ENCODE data around the gene AMZ1.

AMZ1 gene

DNA sequence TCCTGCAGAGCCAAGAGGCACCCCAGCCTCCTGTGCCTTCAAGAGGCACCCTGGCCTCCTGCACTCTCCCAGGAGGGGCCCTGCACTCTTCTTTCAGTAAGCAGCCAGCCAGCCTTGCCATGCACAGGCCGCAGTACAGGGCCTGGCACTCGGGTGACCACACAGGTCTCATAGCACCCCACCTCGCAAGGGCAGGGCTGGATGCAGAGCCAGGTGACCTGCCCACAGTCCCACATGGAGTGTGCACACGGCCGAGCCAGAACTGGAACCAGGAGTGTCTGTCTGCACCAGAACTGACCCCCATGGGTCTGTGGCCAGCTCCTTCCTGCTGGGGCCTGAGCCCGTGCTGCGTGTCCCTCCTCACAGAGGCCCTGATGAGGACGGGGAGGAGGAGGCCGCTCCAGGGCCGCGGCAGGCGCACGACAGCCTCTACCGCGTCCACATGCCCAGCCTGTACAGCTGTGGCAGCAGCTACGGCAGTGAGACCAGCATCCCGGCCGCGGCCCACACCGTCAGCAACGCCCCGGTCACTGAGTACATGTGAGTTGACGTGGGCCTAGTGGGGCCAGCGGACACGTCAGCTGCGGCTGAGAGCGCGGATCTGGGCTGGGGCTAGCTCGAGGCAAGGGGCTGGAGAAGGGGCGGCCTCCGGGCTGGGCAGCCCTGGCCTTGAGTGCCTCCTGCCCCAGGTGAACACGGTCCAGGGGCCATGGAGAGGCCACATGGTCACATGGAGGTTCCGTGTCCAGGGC is 29.9 kb upstream of the AMZ1 start:
- DNase-seq (ENCODE audit: low read depth, low spot score) = no peak
- CTCF ChIA-PET = interaction anchor here (1.0 to 1.3 kb wide), 3 partner anchors 10 to 180 kb away, joined by 3 to 4 read pairs (median 4); no protein-coding TSS in a partner anchor
- TF ChIP-seq, protein P1, sequence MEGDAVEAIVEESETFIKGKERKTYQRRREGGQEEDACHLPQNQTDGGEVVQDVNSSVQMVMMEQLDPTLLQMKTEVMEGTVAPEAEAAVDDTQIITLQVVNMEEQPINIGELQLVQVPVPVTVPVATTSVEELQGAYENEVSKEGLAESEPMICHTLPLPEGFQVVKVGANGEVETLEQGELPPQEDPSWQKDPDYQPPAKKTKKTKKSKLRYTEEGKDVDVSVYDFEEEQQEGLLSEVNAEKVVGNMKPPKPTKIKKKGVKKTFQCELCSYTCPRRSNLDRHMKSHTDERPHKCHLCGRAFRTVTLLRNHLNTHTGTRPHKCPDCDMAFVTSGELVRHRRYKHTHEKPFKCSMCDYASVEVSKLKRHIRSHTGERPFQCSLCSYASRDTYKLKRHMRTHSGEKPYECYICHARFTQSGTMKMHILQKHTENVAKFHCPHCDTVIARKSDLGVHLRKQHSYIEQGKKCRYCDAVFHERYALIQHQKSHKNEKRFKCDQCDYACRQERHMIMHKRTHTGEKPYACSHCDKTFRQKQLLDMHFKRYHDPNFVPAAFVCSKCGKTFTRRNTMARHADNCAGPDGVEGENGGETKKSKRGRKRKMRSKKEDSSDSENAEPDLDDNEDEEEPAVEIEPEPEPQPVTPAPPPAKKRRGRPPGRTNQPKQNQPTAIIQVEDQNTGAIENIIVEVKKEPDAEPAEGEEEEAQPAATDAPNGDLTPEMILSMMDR (IDR thresholded peaks at IDR 0.05; ENCODE audit: insufficient read depth, low read length, missing control alignments) = no peak
- POLR2A ChIA-PET = no interaction called here
- H3K4me3 ChIP-seq (ENCODE audit: low read depth, low read length) = no peak overlapping the region

DNA sequence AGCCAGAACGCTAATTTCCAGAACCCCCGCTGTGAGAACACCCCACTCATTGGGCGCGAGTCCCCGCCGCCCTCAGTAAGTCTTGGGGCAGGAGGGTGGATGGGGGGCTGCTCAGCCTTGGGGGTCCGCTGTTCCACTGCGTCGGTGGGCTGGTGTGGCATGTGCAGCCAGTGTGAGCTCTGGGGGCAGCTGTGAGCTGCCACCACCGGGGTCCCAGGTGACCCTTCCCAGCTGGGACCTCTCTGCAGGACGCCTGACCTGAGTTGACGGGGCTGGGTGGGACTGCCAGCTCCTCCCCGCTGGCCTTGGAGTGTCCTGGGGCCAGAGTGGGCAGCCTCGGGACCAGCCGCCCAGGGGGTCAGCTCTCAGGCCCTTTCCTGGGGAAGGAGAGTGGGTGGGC is 29.1 kb upstream of the AMZ1 start:
- TF ChIP-seq, protein P1 (IDR thresholded peaks at IDR 0.05; ENCODE audit: insufficient read depth, low read length, missing control alignments) = no peak
- H3K4me3 ChIP-seq (ENCODE audit: low read depth, low read length) = no peak overlapping the region
- ChIA-PET CTCF (interaction anchor here (0.6 to 2.6 kb wide), 5 partner anchors 10 to 208 kb away, joined by 3 to 13 read pairs (median 3); no protein-coding TSS in a partner anchor), POLR2A (no interaction called here)
- no peak for DNase-seq (ENCODE audit: low read depth, low spot score)

DNA sequence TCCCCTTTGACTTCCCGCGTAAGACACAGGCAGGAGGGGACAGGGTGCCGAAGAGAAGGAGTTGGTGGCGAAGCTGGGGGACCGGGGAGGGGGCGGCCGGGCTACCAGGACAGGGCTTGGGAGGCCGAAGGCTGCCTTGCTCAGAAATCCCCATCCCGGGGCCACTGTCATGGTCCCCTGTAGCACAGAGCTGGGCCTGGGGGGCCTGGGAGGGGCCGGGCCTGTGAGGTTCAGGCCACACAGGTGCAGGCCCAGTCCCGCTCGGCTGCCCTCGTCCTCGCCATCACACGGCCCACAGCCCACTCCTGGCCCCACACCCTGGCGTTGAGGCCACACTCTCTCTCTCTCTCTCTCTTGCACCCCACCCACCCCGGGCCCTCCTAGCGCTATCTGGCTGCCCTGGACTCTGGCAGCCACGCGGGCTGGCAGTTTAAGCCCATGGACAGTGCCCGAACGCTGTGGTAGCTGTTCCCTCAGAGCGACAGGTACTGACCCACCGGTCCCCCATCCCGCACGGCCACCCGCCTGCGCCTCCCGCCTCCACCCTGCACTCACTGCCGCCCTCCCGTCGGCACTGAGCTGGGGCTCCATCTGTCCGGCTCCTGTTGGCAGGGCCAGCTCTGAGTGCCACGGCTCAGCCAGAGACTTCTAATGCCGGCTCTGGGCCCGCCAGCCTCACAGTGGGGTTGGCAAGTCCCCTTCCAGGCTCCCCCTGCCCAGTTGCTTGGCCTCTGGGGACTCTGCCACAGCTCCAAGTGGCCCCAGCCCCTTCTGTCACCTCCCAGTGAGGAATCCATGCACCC is 28.2 kb upstream of the AMZ1 start:
- DNase-seq (ENCODE audit: low read depth, low spot score) = no peak
- CTCF ChIA-PET = interaction anchor here (0.6 to 2.6 kb wide), 5 partner anchors 7 to 209 kb away, joined by 3 to 13 read pairs (median 4); no protein-coding TSS in a partner anchor
- TF ChIP-seq, protein P1 (IDR thresholded peaks at IDR 0.05; ENCODE audit: insufficient read depth, low read length, missing control alignments) = no peak
- POLR2A ChIA-PET = interaction anchor here (0.6 kb wide), 1 partner anchor 19 kb away, joined by 3 read pairs; no protein-coding TSS in a partner anchor
- no peak overlapping the region for H3K4me3 ChIP-seq (ENCODE audit: low read depth, low read length)

DNA sequence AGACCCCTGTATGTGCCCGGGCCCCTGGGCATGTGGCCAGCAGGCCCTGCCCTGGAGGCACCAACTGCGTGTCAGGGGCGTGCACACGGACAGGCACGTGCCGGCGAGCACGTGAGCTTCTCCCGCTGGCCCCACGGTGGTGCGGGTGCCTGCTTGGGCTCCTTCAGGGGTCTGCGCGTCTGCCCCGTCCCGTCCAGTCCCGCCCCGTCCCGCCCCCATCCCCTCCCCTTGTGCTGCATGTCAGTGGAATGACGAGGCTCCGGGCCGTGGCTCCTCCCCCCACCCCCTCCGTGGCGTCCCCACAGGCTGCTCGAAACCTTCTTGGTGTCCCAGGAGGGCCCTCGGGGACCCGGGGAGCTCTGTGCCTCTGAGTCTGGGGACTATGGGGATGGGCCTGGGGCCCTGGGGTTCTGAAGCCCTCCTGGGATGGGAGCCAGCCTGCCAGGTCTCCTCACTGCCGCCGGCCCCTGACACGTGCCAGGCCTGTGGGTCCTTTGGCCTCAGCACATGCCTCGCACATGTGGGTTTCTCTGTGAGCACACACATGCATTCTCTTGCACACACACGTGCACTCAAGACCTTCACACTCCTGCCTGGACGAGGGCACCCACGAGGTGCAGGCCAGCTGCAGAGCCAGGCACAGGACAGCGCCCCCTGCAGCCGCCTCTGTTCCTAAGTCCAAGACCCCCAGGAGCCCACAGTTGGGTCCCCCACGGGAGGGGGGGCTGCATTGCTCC is 27.5 kb upstream of the AMZ1 start:
- CTCF ChIA-PET = interaction anchor here (0.7 to 2.6 kb wide), 3 partner anchors 9 to 58 kb away, joined by 3 to 13 read pairs (median 4); no protein-coding TSS in a partner anchor
- TF ChIP-seq, protein P1 (IDR thresholded peaks at IDR 0.05; ENCODE audit: insufficient read depth, low read length, missing control alignments) = peak; percentile 15
- POLR2A ChIA-PET = interaction anchor here (0.6 kb wide), 1 partner anchor 19 kb away, joined by 3 read pairs; no protein-coding TSS in a partner anchor
- H3K4me3 ChIP-seq (ENCODE audit: low read depth, low read length) = no peak overlapping the region
- DNase-seq (ENCODE audit: low read depth, low spot score) = no peak

DNA sequence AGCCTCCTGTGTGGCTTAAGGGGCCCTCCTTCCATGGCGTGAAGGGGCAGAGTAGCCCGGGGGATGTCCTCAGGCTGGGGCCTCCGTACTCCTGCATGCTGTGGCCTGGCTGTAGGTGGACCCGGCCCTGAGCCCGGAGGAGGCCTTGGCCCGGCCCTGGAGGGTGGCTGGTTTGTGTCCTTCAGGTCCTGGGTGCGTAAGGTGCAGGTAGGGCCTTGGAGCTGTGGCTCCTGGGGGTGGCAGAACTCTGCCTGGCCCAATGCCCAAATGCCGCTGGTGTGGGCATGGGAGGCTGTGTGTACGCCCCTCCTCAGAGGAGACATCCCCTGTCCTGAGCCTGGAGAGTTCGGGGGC is 26.9 kb upstream of the AMZ1 start:
- POLR2A ChIA-PET = no interaction called here

More for the DNA sequence above, 26.9 kb upstream of the AMZ1 start:
- TF ChIP-seq, protein P1 (IDR thresholded peaks at IDR 0.05; ENCODE audit: insufficient read depth, low read length, missing control alignments) = no peak
- H3K4me3 ChIP-seq (ENCODE audit: low read depth, low read length) = no peak overlapping the region
- DNase-seq (ENCODE audit: low read depth, low spot score) = no peak
- CTCF ChIA-PET = interaction anchor here (2.6 kb wide), 1 partner anchor 10 kb away, joined by 13 read pairs; no protein-coding TSS in a partner anchor
